Subcutaneous abdominal adipose tissue (tissue), 5 donors: ENCODE measurements around the gene JAGN1.

Experiments used
- H3K27ac ChIP-seq: one replicate; pipeline ENCODE4 v1.7.0; 2013; ENCODE audit warnings: low read depth, mild to moderate bottlenecking, inconsistent platforms, low read length, moderate library complexity
- H3K27me3 ChIP-seq, 5 donors: one replicate each; pipeline ENCODE4 v1.7.0; 2013; ENCODE audit warnings: low read length in 5 of 5, inconsistent platforms in 1 of 5; ENCODE audit not compliant: control insufficient read depth in 5 of 5, insufficient read depth in 4 of 5
- H3K36me3 ChIP-seq, 5 donors: one replicate each; pipeline ENCODE4 v1.7.0; 2013; ENCODE audit warnings: low read length in 5 of 5; ENCODE audit not compliant: control insufficient read depth in 5 of 5, insufficient read depth in 5 of 5
- H3K4me1 ChIP-seq, 5 donors: one replicate each; pipeline ENCODE4 v1.7.0; 2013; ENCODE audit warnings: low read length in 5 of 5, mild to moderate bottlenecking in 3 of 5, moderate library complexity in 1 of 5; ENCODE audit not compliant: control insufficient read depth in 5 of 5, insufficient read depth in 5 of 5
- H3K4me3 ChIP-seq, 5 donors: one replicate each; pipeline ENCODE4 v1.7.0; 2013; ENCODE audit warnings: low read length in 5 of 5, low read depth in 1 of 5
- H3K9ac ChIP-seq, 5 donors: one replicate each; pipeline ENCODE4 v1.7.0; 2013; ENCODE audit warnings: low read length in 5 of 5, mild to moderate bottlenecking in 4 of 5, moderate library complexity in 3 of 5
- H3K9me3 ChIP-seq, 5 donors: one replicate each; pipeline ENCODE4 v1.7.0; 2013; ENCODE audit warnings: low read length in 5 of 5; ENCODE audit not compliant: control insufficient read depth in 5 of 5
- donor health status: healthy.
- donor health status: healthy.
- donor health status: healthy.
- donor health status: healthy.
- donor health status: healthy.

The JAGN1 gene

GRCh38 chr3:9879830-9880549, 10.4 kb upstream of the JAGN1 start, which contains the start of gene CIDEC:
Gene CIDEC, minus strand, starts transcription at chr3:9880253. Its CDS starts 1,767 bp downstream, at chr3:9878486.
- Histone ChIP-seq H3K27me3 (no peaks in the 10 kb centered on the region), H3K9me3 (no peaks in the 10 kb centered on the region), H3K9ac (peak within 1 kb of the TSS; percentile 71 to 98 (median 88)), H3K4me3 (peak within 1 kb of the TSS; percentile 53 to 84 (median 74)), H3K27ac (peak within 1 kb of the TSS; percentile 99), H3K4me1 (peaks cover 6 to 47% (median 42%) of the 10 kb centered on the region in 5 donors), H3K36me3 (peaks cover 4 to 24% (median 7%) of the 10 kb centered on the region in 5 donors)

- no peak overlapping the region for H3K4me3 ChIP-seq
- H3K9me3 ChIP-seq, result no peaks in the 10 kb centered on the region
- H3K9ac ChIP-seq, result no peak overlapping the region
- H3K27ac ChIP-seq, result no peak overlapping the region
- H3K27me3 ChIP-seq, result no peaks in the 10 kb centered on the region
- peaks cover 6 to 33% (median 32%) of the 10 kb centered on the region in 5 donors for H3K4me1 ChIP-seq
- peaks cover 0 to 17% (median 7%) of the 10 kb centered on the region in 5 donors for H3K36me3 ChIP-seq
Observed at GRCh38 chr3:9881441-9881840, 9.0 kb upstream of the JAGN1 start.

GRCh38 chr3:9883706-9884554, 6.5 kb upstream of the JAGN1 start:
- H3K4me1 ChIP-seq, result peaks cover 3 to 14% (median 11%) of the 10 kb centered on the region in 5 donors
- H3K36me3 ChIP-seq, result no peaks in the 10 kb centered on the region
- no peaks in the 10 kb centered on the region for H3K27me3 ChIP-seq
- peak overlapping the region; percentile 74 for H3K27ac ChIP-seq
- H3K4me3 ChIP-seq, result no peak overlapping the region
- H3K9me3 ChIP-seq, result no peaks in the 10 kb centered on the region
- H3K9ac ChIP-seq, result peak overlapping the region in 1 of 5 donors; percentile 28

GRCh38 chr3:9884555-9885165, 5.8 kb upstream of the JAGN1 start:
- Histone ChIP-seq H3K4me3 (no peak overlapping the region), H3K9me3 (no peaks in the 10 kb centered on the region), H3K36me3 (no peaks in the 10 kb centered on the region), H3K27me3 (no peaks in the 10 kb centered on the region), H3K9ac (peak overlapping the region in 1 of 5 donors; percentile 28), H3K4me1 (peaks cover 2 to 14% (median 9%) of the 10 kb centered on the region in 5 donors), H3K27ac (peak overlapping the region; percentile 74)

GRCh38 chr3:9886328-9886727, 4.1 kb upstream of the JAGN1 start:
- no peaks in the 10 kb centered on the region for H3K27me3 ChIP-seq
- no peaks in the 10 kb centered on the region for H3K36me3 ChIP-seq
- H3K27ac ChIP-seq, result no peak overlapping the region
- H3K4me1 ChIP-seq, result peaks cover 0 to 21% (median 17%) of the 10 kb centered on the region in 5 donors
- no peak overlapping the region for H3K4me3 ChIP-seq
- H3K9me3 ChIP-seq, result no peaks in the 10 kb centered on the region
- H3K9ac ChIP-seq, result no peak overlapping the region

GRCh38 chr3:9887480-9887879, 2.9 kb upstream of the JAGN1 start:
- Histone ChIP-seq H3K9ac (no peak overlapping the region), H3K9me3 (no peaks in the 10 kb centered on the region), H3K4me1 (peaks cover 1 to 32% (median 22%) of the 10 kb centered on the region in 5 donors), H3K4me3 (no peak overlapping the region), H3K27me3 (no peaks in the 10 kb centered on the region), H3K27ac (no peak overlapping the region), H3K36me3 (peaks cover 0 to 3% (median 0%) of the 10 kb centered on the region in 5 donors)

- Histone ChIP-seq H3K4me3 (no peak overlapping the region), H3K9ac (no peak overlapping the region), H3K36me3 (peaks cover 0 to 12% (median 10%) of the 10 kb centered on the region in 5 donors), H3K27me3 (no peaks in the 10 kb centered on the region), H3K9me3 (no peaks in the 10 kb centered on the region), H3K4me1 (peaks cover 1 to 38% (median 25%) of the 10 kb centered on the region in 5 donors), H3K27ac (no peak overlapping the region)
Observed at GRCh38 chr3:9888540-9888939, 1.9 kb upstream of the JAGN1 start.

- H3K27me3 ChIP-seq, result no peaks in the 10 kb centered on the region
- H3K27ac ChIP-seq, result no peak overlapping the region
- peak overlapping the region in 1 of 5 donors; percentile 100 for H3K9ac ChIP-seq
- no peaks in the 10 kb centered on the region for H3K9me3 ChIP-seq
- no peak overlapping the region for H3K4me3 ChIP-seq
- H3K36me3 ChIP-seq, result peaks cover 0 to 14% (median 13%) of the 10 kb centered on the region in 5 donors
- H3K4me1 ChIP-seq, result peaks cover 1 to 38% (median 22%) of the 10 kb centered on the region in 5 donors
Observed at GRCh38 chr3:9889405-9889804, 1.0 kb upstream of the JAGN1 start.

- Histone ChIP-seq H3K27me3 (no peaks in the 10 kb centered on the region), H3K4me1 (peaks cover 1 to 42% (median 21%) of the 10 kb centered on the region in 5 donors), H3K9ac (peak overlapping the region; percentile 84 to 100 (median 99)), H3K4me3 (peak overlapping the region; percentile 85 to 99 (median 98)), H3K36me3 (peaks cover 0 to 14% (median 13%) of the 10 kb centered on the region in 5 donors), H3K9me3 (no peaks in the 10 kb centered on the region), H3K27ac (peak overlapping the region; percentile 98)
Observed at GRCh38 chr3:9891072-9891622, 737 bp downstream of the JAGN1 start.
